HL-60 (cell line): ENCODE data around the gene DYNC1H1.

Experiments used
- CTCF ChIP-seq: IDR thresholded peaks from one replicate; pipeline ENCODE4 v1.5.1; 2011; ENCODE audit warnings: low read length, control low read depth, inconsistent platforms; ENCODE audit not compliant: insufficient read depth
- REST ChIP-seq: IDR thresholded peaks from 2 replicates; pipeline ENCODE4 v1.6.1; 2012; ENCODE audit warnings: low read depth; ENCODE audit not compliant: insufficient replicate concordance

GRCh38 chr14:101926620-101927019, 37.8 kb upstream of the DYNC1H1 start:
- TF ChIP-seq CTCF (no peak), REST (no peak)
